LNCaP clone FGC (cell line): ENCODE results near the gene CMTM5.

ENCODE experiments used
- DNase-seq: peaks from one replicate; pipeline ENCODE4 v3.0.0-alpha.2; 2011; ENCODE audit warnings: low read depth
- H3K4me3 ChIP-seq: 2 replicates; pipeline ENCODE4 v1.5.1; 2011; ENCODE audit warnings: mild to moderate bottlenecking, low read depth, low read length, control low read depth
- CTCF ChIP-seq: IDR thresholded peaks from 2 replicates; pipeline ENCODE4 v1.5.1; 2012; ENCODE audit warnings: mild to moderate bottlenecking; ENCODE audit not compliant: control insufficient read depth, insufficient read depth; ENCODE audit errors: extremely low read depth

The CMTM5 gene

GRCh38 chr14:23361763-23362162 lies 15.1 kb upstream of the CMTM5 start:
- DNase-seq = no peak
- no peak for TF ChIP-seq CTCF
- H3K4me3 ChIP-seq = no peak overlapping the region

DNA sequence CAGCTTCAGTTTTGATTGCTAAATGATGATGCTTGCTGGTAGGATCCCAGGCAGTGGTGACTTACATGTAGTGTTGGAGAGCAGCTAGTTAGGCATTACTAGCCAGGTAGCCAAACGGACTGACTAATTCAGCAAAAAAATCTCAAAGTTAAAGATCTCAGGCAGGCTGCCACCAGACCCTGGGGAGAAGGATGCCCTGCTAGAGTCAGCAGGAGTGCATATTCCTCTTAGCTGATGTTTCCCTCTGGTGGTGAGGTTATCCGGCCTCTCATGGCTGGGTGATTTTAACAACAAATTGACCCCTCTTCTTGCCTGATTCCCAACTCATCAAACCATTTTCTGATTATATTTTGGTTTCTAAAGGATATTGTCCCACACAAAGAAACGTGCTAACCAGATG lies 14.6 kb upstream of the CMTM5 start:
- H3K4me3 ChIP-seq = no peak overlapping the region
- no peak for DNase-seq
- no peak for TF ChIP-seq CTCF

DNA sequence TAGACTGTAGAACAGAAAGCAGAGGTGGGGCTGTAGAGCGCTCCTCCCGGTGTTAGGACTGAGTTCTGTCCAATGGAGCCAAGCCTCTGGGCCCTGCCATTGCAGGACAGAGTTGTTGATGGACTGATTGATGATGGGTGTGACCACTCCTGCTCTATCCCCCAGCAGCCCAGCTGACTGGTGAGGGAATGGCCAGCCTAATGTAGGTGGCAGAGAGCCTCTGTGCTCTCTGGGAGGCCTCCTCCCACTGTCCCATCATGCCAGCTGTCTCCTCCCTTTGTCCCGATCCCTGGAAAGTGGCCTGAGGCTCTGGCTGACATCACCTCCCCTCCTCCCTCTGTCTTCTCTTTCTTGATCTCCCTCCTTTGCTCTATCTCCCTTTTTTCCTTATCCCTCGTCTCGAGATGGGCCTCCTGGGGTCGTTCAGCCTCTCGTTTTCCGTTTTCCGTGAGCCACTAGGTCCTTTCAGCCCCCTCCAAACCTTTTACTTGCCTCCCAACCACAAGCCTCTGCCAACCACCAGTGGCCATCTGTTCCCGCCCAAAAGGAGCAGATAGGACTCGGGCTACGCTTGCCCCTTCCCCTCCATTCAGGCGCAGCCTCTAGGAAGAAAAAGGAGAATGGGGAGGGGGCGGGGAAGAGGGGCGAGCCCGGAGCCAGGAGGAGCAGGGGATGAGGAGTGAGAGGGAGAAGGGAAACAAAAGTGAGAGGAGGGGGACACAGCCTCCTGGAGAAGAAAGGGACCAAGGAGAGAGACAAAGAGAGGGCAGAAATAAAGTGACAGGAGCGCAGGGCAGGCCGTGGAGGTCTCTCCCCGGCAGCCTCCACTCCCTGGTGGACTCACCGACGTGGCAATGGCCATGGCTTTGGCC lies 12.4 kb upstream of the CMTM5 start:
- H3K4me3 ChIP-seq = peak overlapping the region; percentile 70
- TF ChIP-seq CTCF = no peak
- peak; percentile 66 for DNase-seq

GRCh38 chr14:23365036-23365731 lies 11.7 kb upstream of the CMTM5 start, which contains the start of gene EFS:
Gene EFS (minus strand): TSS chr14:23365172. CDS start chr14:23365025, 147 bp downstream.
- peak within 1 kb of the TSS; percentile 70 for H3K4me3 ChIP-seq
- no peak for DNase-seq
- no peak for TF ChIP-seq CTCF

DNA sequence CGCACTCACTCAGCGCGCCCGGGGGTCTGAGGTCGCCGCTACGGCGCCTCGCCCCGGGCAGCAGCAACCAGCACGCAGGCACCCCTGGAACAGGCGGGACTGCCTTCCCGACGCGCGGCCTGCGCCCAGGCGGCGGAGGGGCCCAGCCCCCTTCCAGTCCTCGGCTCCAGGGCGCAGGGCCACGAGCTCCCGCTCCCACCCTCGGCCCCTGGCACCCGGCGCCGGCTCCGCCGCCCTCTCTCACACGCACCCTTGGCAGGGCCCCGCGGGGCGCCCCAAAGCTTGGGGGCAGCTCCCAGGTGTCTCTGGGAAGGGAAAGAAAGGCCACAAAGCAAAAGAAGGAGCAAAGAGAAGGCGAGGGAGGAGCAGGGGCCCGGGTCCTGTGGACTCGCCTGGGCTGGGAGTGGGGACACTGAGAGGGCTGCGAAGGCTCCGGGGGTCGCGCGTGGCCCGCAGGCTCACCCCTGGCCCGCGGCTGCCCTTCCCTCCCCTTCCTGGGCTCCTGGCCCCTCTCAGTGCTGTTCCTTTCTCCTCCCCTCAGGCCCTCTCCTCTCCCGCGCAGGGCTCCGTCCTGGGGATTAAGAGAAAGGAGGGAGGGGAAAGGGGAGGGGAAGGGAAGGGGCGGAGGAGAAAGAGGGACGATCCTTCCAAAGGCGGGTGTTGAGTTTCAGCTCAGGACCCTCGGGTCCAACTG lies 11.0 kb upstream of the CMTM5 start:
- no peak overlapping the region; the same call in 1 of the 2 replicates for H3K4me3 ChIP-seq
- DNase-seq = no peak
- TF ChIP-seq CTCF = no peak

DNA sequence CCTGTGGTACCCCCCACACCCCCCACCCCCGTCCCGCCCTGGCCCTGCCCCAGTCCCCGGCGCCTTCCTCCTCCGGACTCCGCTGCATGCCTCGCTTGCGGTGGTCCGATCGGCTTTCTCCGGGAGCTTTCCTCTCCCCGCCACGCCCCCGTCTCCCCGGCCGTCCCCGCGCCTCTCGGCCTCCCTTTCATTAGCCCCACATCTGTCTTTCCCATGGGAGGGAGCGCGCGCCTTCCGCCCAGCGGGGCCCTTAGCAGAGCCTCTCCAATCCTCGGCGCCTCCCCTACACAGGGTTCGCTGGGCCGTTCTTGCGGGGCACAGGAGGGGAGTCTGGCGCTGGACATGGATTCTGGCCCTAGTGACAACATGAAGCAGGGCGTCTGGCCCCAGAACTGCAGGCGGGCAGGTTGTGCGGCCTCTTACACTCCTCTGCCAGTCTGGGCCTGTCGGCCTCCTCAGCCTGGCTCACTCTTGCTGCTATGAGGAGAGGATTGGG lies 10.4 kb upstream of the CMTM5 start:
- TF ChIP-seq CTCF = no peak
- no peak overlapping the region for H3K4me3 ChIP-seq
- DNase-seq = no peak
